ENCODE results near the gene CDKL4.

The CDKL4 gene

GRCh38 chr2:39227628-39228412 is 15.9 kb downstream of the CDKL4 start:
- Histone ChIP-seq H3K36me3 (replicated peaks) (no peaks in the 10 kb centered on the region), H3K27ac (no peak overlapping the region), H3K4me3 (ENCODE audit: low read depth, low read length) (peak overlapping the region; percentile 50), H3K27me3 (replicated peaks) (no peaks in the 10 kb centered on the region)
- TF ChIP-seq CTCF (IDR thresholded peaks at IDR 0.05; ENCODE audit: low read depth, low read length, missing control alignments): peak; percentile 91
- DNase-seq: peak; percentile 69
- in situ Hi-C loops (cut with HindIII; ENCODE audit: low pct_ligation_motif_present, low sequenced_read_pairs): loop anchor here (25.0 kb wide), 1 partner anchor 166 kb away; no protein-coding TSS in a partner anchor

DNA sequence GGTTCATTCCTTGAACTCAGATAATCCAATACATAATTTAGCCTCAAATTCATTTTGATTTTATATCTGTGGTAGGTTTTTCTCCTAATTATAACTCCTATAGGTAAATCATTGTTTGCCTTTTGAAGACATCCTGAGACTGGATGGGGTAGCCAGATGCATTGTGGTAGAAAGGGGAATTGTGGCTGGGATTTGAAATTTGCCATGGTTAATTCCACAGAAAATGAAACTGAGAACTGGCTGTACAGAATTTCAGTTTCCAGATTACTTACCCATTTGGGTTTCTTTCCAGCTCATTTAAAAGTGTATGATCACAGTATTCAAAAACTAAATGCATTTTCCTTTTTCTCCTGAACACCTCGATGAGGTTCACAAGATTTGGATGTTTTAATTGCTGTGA is 18.2 kb downstream of the CDKL4 start:
- in situ Hi-C loops (cut with HindIII; ENCODE audit: low pct_ligation_motif_present, low sequenced_read_pairs): loop anchor here (25.0 kb wide), 1 partner anchor 163 kb away; no protein-coding TSS in a partner anchor
- Histone ChIP-seq H3K36me3 (replicated peaks) (no peaks in the 10 kb centered on the region), H3K4me3 (ENCODE audit: low read depth, low read length) (no peak overlapping the region), H3K27me3 (replicated peaks) (no peaks in the 10 kb centered on the region), H3K27ac (no peak overlapping the region)
- no peak for TF ChIP-seq CTCF (IDR thresholded peaks at IDR 0.05; ENCODE audit: low read depth, low read length, missing control alignments)
- no peak for DNase-seq

- Histone ChIP-seq H3K4me3 (ENCODE audit: low read depth, low read length) (no peak overlapping the region), H3K36me3 (replicated peaks) (no peaks in the 10 kb centered on the region), H3K27ac (no peak overlapping the region), H3K27me3 (replicated peaks) (no peaks in the 10 kb centered on the region)
- in situ Hi-C loops (cut with HindIII; ENCODE audit: low pct_ligation_motif_present, low sequenced_read_pairs): no loop called here
- no peak for TF ChIP-seq CTCF (IDR thresholded peaks at IDR 0.05; ENCODE audit: low read depth, low read length, missing control alignments)
- DNase-seq: no peak
Observed at GRCh38 chr2:39223909-39224308, 19.9 kb downstream of the CDKL4 start.

GRCh38 chr2:39221459-39221858 is 22.3 kb downstream of the CDKL4 start:
- no peaks in the 10 kb centered on the region for H3K27me3 ChIP-seq (replicated peaks)
- DNase-seq: no peak
- in situ Hi-C loops (cut with HindIII; ENCODE audit: low pct_ligation_motif_present, low sequenced_read_pairs): no loop called here
- H3K27ac ChIP-seq: no peak overlapping the region
- H3K36me3 ChIP-seq (replicated peaks): no peaks in the 10 kb centered on the region
- no peak for TF ChIP-seq CTCF (IDR thresholded peaks at IDR 0.05; ENCODE audit: low read depth, low read length, missing control alignments)
- no peak overlapping the region for H3K4me3 ChIP-seq (ENCODE audit: low read depth, low read length)

GRCh38 chr2:39220136-39220535 is 23.6 kb downstream of the CDKL4 start:
- DNase-seq: no peak
- Histone ChIP-seq H3K27ac (no peak overlapping the region), H3K36me3 (replicated peaks) (no peaks in the 10 kb centered on the region), H3K27me3 (replicated peaks) (no peaks in the 10 kb centered on the region), H3K4me3 (ENCODE audit: low read depth, low read length) (no peak overlapping the region)
- in situ Hi-C loops (cut with HindIII; ENCODE audit: low pct_ligation_motif_present, low sequenced_read_pairs): no loop called here
- no peak for TF ChIP-seq CTCF (IDR thresholded peaks at IDR 0.05; ENCODE audit: low read depth, low read length, missing control alignments)

DNA sequence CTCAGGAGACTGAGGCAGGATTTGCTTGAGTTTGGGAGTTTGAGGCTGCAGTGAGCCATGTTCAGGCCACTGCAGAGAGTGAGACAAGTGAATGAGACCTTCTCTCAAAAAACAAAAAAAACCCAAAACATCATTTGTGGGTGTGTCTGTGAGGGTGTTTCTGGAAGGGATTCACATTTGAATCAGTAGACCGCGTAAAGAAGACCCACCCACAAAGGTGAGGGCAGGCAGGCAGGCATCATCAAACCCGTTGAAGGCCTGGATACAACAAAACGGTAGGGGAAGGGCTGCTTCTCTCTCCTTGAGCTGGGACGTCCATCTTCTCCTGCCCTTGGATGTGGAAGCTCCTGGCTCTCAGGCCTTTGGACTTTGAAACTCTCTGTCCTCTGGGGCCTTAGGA is 25.4 kb downstream of the CDKL4 start:
- H3K4me3 ChIP-seq (ENCODE audit: low read depth, low read length): no peak overlapping the region
- H3K27me3 ChIP-seq (replicated peaks): no peaks in the 10 kb centered on the region
- no peak for DNase-seq
- TF ChIP-seq CTCF (IDR thresholded peaks at IDR 0.05; ENCODE audit: low read depth, low read length, missing control alignments): no peak
- no peaks in the 10 kb centered on the region for H3K36me3 ChIP-seq (replicated peaks)
- no peak overlapping the region for H3K27ac ChIP-seq
- in situ Hi-C loops (cut with HindIII; ENCODE audit: low pct_ligation_motif_present, low sequenced_read_pairs): no loop called here

Measured in brain microvascular endothelial cell (primary cell).